ENCODE data around the gene TMEM41A. TPM values are rescaled to one million over a fixed set of nuclear protein-coding genes. Genes with fewer than 3 reads are reported as not detected.
"Not testable (repeated sequence)": the region's sequence is repeated elsewhere in the genome, so short reads cannot be mapped to it uniquely, and the experiment has no call there.

The TMEM41A gene
- total RNA-seq, 1 donor from 2014 or later: 31.6 TPM

DNA sequence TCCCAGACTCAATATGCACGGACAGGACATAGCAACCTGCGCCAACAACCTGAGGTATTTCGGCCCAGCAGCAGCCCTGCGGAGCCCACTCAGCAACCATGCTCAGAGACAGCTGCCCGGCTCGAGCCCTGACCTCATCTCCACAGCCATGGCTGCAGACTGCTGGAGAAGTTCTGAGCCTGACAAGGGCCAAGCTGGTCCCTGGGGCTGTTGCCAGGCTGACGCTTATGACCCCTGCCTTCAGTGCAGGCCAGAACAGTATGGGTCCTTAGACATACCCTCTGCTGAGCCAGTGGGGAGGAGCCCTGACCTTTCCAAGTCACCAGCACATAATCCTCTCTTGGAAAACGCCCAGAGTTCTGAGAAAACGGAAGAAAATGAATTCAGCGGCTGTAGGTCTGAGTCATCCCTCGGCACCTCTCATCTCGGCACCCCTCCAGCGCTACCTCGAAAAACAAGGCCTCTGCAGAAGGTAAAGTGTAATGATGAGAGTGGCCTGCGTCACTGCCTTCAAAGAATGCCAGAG lies 25.5 kb downstream of the TMEM41A start:
- intact Hi-C loops (cut with DNase I): no loop called here
- no peaks in the 10 kb centered on the region for H3K4me1 ChIP-seq
- TF ChIP-seq CTCF (IDR thresholded peaks at IDR 0.05): no peak
- no peak for ATAC-seq
- H3K27ac ChIP-seq: no peak overlapping the region
- DNase-seq: no peak
- no peaks in the 10 kb centered on the region for H3K27me3 ChIP-seq
- H3K36me3 ChIP-seq: peaks cover 18% of the 10 kb centered on the region
- H3K4me3 ChIP-seq: no peak overlapping the region
- no peaks in the 10 kb centered on the region for H3K9me3 ChIP-seq

DNA sequence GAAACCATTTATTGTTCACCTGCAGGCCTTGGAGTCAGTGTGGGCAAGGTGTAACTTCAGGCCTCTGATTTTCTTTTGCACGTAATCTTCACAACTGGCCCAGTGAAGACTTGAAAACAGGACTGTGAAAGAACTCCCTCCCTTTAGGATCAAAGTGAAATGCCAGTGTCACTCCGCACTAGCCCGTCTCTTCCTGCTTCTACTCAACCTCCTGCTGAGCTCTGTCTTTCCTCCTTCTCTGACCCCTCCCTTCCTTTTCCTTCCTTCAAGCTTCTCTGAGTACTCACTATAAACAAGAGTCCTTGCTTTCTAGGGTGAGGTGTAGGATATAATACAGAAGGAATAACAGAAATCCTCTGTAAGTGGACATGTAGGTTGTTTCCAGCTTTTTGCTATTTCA lies 28.5 kb downstream of the TMEM41A start:
- no peak for DNase-seq
- H3K36me3 ChIP-seq: peaks cover 26% of the 10 kb centered on the region
- no peak for TF ChIP-seq CTCF (IDR thresholded peaks at IDR 0.05)
- no peak for ATAC-seq
- no peaks in the 10 kb centered on the region for H3K9me3 ChIP-seq
- H3K4me3 ChIP-seq: no peak overlapping the region
- no peaks in the 10 kb centered on the region for H3K4me1 ChIP-seq
- intact Hi-C loops (cut with DNase I): no loop called here
- H3K27me3 ChIP-seq: no peaks in the 10 kb centered on the region
- no peak overlapping the region for H3K27ac ChIP-seq

DNA sequence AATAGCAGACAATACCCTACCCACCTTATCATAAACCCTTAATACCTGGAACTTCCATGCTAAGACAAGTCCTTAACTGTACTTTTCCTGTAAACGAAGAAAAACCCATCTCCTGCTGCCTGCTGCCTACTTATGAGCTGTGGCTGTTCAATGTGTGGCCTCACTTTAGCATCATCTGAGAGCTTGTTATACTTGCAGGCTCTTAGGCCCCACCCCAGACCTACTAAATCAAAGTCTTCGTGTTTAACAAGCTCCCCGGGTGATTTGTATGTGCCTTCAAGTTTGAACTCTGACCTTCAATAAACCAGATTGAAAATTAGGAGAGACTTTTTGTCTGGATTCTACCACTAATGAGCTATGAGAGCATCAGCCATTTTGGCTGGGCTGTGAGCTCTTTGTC lies 29.3 kb downstream of the TMEM41A start:
- Histone ChIP-seq H3K27ac (no peak overlapping the region), H3K27me3 (no peaks in the 10 kb centered on the region), H3K9me3 (no peaks in the 10 kb centered on the region), H3K36me3 (peaks cover 27% of the 10 kb centered on the region), H3K4me1 (no peaks in the 10 kb centered on the region), H3K4me3 (no peak overlapping the region)
- DNase-seq: no peak
- intact Hi-C loops (cut with DNase I): no loop called here
- TF ChIP-seq CTCF (IDR thresholded peaks at IDR 0.05): no peak
- no peak for ATAC-seq

DNA sequence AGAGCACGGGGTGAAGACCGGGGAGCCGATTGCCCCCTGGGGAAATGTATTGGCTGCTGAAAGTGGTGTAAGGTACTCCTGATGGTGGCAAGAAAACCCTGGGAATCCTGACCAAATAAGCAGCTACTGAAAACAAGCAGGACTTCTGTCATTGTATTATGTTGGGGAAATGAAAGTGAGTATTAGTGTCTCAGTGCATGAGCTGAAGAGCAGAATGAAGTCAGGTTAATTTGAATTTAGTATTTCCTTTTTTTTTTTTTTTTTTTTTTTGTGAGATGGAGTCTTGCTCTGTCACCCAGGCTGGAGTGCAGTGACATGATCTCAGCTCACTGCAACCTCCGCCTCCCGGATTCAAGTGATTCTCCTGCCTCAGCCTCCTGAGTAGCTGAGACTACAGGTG lies 32.7 kb downstream of the TMEM41A start:
- peaks cover 21% of the 10 kb centered on the region for H3K36me3 ChIP-seq
- DNase-seq; intact Hi-C loops (cut with DNase I); H3K4me1 ChIP-seq; ATAC-seq; H3K27me3 ChIP-seq; H3K9me3 ChIP-seq; H3K4me3 ChIP-seq; H3K27ac ChIP-seq: not testable (repeated sequence)

GRCh38 chr3:185465471-185465870 lies 33.4 kb downstream of the TMEM41A start:
- Histone ChIP-seq H3K4me1 (no peaks in the 10 kb centered on the region), H3K36me3 (peaks cover 21% of the 10 kb centered on the region), H3K27ac (no peak overlapping the region), H3K27me3 (no peaks in the 10 kb centered on the region), H3K4me3 (no peak overlapping the region), H3K9me3 (no peaks in the 10 kb centered on the region)
- ATAC-seq (no peak), DNase-seq (no peak)
- intact Hi-C loops (cut with DNase I): no loop called here
- no peak for TF ChIP-seq CTCF (IDR thresholded peaks at IDR 0.05)

GRCh38 chr3:185460719-185461350 lies 38.0 kb downstream of the TMEM41A start:
- DNase-seq: no peak
- TF ChIP-seq CTCF (IDR thresholded peaks at IDR 0.05): peak; percentile 22
- no peak for ATAC-seq
- intact Hi-C loops (cut with DNase I): no loop called here
- no peaks in the 10 kb centered on the region for H3K9me3 ChIP-seq
- H3K4me3 ChIP-seq: no peak overlapping the region
- no peaks in the 10 kb centered on the region for H3K4me1 ChIP-seq
- H3K36me3 ChIP-seq: peaks cover 16% of the 10 kb centered on the region
- H3K27me3 ChIP-seq: no peaks in the 10 kb centered on the region
- no peak overlapping the region for H3K27ac ChIP-seq
